ENCODE results near the gene NR0B2.

NR0B2 gene

GRCh38 chr1:26887125-26887524 lies 26.6 kb downstream of the NR0B2 start:
- TF ChIP-seq GATA2 (IDR thresholded peaks at IDR 0.05; ENCODE audit: low read depth, low read length), result no peak
- TF ChIP-seq GATA3 (IDR thresholded peaks at IDR 0.05; ENCODE audit: low read depth, low read length), result no peak

GRCh38 chr1:26882696-26883463 lies 30.9 kb downstream of the NR0B2 start:
- TF ChIP-seq GATA3 (IDR thresholded peaks at IDR 0.05; ENCODE audit: low read depth, low read length) (no peak), GATA2 (IDR thresholded peaks at IDR 0.05; ENCODE audit: low read depth, low read length) (no peak)

- no peak for TF ChIP-seq GATA2 (IDR thresholded peaks at IDR 0.05; ENCODE audit: low read depth, low read length)
- TF ChIP-seq GATA3 (IDR thresholded peaks at IDR 0.05; ENCODE audit: low read depth, low read length), result no peak
Observed at GRCh38 chr1:26879793-26880192, 34.0 kb downstream of the NR0B2 start.

- no peak for TF ChIP-seq GATA3 (IDR thresholded peaks at IDR 0.05; ENCODE audit: low read depth, low read length)
- TF ChIP-seq GATA2 (IDR thresholded peaks at IDR 0.05; ENCODE audit: low read depth, low read length), result no peak
Observed at GRCh38 chr1:26877326-26877725, 36.4 kb downstream of the NR0B2 start.

- TF ChIP-seq GATA3 (IDR thresholded peaks at IDR 0.05; ENCODE audit: low read depth, low read length) (no peak), GATA2 (IDR thresholded peaks at IDR 0.05; ENCODE audit: low read depth, low read length) (no peak)
Observed at GRCh38 chr1:26874896-26875295, 38.9 kb downstream of the NR0B2 start.

GRCh38 chr1:26864610-26865480 lies 48.9 kb downstream of the NR0B2 start:
- TF ChIP-seq GATA3 (IDR thresholded peaks at IDR 0.05; ENCODE audit: low read depth, low read length) (no peak), GATA2 (IDR thresholded peaks at IDR 0.05; ENCODE audit: low read depth, low read length) (no peak)

GRCh38 chr1:26863685-26864077 lies 50.1 kb downstream of the NR0B2 start:
- no peak for TF ChIP-seq GATA3 (IDR thresholded peaks at IDR 0.05; ENCODE audit: low read depth, low read length)
- TF ChIP-seq GATA2 (IDR thresholded peaks at IDR 0.05; ENCODE audit: low read depth, low read length), result no peak

- TF ChIP-seq GATA3 (IDR thresholded peaks at IDR 0.05; ENCODE audit: low read depth, low read length), result no peak
- TF ChIP-seq GATA2 (IDR thresholded peaks at IDR 0.05; ENCODE audit: low read depth, low read length), result no peak
Observed at GRCh38 chr1:26862781-26863684, 50.7 kb downstream of the NR0B2 start, which contains the start of gene SFN. SFN (plus strand) TSS chr1:26863149; CDS start chr1:26863213, 64 bp downstream.

- TF ChIP-seq GATA2 (IDR thresholded peaks at IDR 0.05; ENCODE audit: low read depth, low read length), result no peak
- TF ChIP-seq GATA3 (IDR thresholded peaks at IDR 0.05; ENCODE audit: low read depth, low read length), result no peak
Observed at GRCh38 chr1:26861889-26862378, 51.8 kb downstream of the NR0B2 start.

All from SH-SY5Y (cell line).